H1 (cell line): Measurements from ENCODE around the gene PAFAH1B1.

Source experiments
- BACH1 ChIP-seq: IDR thresholded peaks from 2 replicates; pipeline ENCODE4 v1.6.1; 2012; ENCODE audit warnings: low read length, improper control_type of control experiment
- POLR2A ChIP-seq, 2 experiments: IDR thresholded peaks; 1 replicate in 1 of 2; 2 replicates in 1 of 2; pipeline ENCODE4 v1.6.1; 2011; ENCODE audit warnings: low read depth in 2 of 2, low read length in 2 of 2, mild to moderate bottlenecking in 2 of 2; ENCODE audit errors: control extremely low read depth in 1 of 2

DNA sequence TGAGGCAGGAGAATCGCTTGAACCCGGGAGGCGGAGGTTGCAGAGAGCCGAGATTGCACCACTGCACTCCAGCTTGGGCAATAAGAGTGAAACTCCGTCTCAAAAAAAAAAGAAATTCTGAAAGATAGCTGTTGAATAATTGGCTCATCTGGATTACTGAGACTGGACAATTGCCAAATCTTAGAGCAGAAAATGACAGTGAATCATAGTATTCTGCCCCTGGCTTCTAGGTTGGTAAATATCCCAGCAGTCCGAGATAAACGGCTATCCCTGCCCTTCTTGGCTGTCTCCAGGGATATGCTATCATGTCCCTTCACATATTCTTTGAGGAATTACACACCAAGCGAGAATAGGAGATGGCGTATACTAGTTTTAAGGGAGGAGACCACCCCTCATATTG is 46.3 kb upstream of the PAFAH1B1 start:
- no peak for TF ChIP-seq POLR2A (IDR thresholded peaks at IDR 0.05; ENCODE audit: control extremely low read depth in 1 of 2, low read depth in 2 of 2, low read length in 2 of 2)
- no peak for TF ChIP-seq BACH1
